GM18858 (cell line): ENCODE data around the gene SPEM2.

Experiments
- ATAC-seq: cut with Tn5 transposase; IDR thresholded peaks from one replicate; pipeline ENCODE4 v1.9.1; 2021; ENCODE audit not compliant: unreplicated experiment

SPEM2 gene

GRCh38 chr17:7419819-7420610 is 5.4 kb upstream of the SPEM2 start, which contains the start of gene SPEM1:
Gene SPEM1, plus strand, starts transcription at chr17:7420324. Its CDS starts 61 bp downstream, at chr17:7420385.
- no peak for ATAC-seq

DNA sequence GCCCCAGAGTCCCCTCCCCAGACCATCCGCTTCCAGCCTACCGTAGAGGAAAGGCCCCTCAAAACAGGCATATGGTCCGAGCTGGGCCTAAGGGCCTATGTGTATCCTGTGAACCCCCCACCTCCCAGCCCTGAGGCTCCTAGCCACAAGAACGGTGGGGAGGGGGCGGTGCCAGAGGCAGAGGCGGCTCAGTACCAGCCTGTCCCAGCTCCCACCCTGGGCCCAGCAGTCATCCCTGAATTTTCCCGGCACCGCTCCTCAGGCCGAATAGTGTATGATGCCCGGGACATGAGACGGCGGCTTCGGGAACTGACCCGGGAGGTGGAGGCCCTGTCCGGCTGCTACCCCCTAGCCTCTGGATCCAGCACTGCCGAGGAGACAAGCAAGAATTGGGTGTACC is 4.2 kb upstream of the SPEM2 start:
- ATAC-seq: no peak

DNA sequence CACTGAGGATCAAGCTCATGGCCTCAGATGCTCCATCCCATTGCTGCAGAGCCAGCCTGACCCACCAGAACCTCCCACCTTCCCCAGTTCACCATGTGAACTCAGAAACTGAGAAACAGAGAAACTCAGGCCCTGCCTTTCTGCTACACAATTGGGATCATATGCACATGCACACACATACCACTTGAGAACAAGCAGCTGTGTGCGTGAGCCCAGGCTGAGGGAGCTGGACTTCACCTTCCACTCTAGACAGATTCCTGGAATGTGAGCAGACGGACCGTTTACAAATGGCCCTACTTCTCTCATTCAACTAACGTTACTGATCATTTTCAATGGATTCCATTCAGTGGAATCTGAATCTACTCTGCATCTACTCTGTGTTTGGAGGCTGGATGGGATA is 1.7 kb upstream of the SPEM2 start:
- ATAC-seq: no peak

GRCh38 chr17:7425756-7426155 is 340 bp downstream of the SPEM2 start:
- no peak for ATAC-seq

GRCh38 chr17:7426203-7426863 is 917 bp downstream of the SPEM2 start:
- ATAC-seq: no peak

DNA sequence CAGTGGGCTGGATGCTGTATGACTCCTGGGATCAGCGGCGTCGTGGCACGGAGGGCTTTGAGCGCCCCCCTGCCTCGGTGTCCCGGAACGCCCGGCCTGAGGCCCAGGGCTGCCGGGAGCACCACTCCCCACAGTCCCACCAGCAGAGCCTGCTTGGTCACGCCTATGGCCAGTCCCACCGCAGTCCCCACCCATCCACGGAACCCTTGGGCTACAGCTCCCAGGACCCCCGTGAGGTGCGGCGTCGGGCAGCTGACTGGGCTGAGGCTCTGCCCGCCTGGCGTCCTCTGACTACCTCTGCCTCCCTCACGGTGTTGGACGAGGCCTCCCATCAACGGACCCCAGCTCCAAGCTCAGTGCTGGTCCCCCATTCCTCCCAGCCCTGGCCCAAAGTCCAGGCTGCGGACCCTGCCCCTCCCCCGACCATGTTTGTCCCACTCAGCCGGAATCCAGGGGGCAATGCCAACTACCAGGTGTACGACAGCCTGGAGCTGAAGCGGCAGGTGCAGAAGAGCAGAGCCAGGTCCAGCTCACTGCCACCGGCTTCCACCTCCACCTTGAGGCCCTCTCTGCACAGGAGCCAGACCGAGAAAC is 1.6 kb downstream of the SPEM2 start:
- ATAC-seq: no peak

DNA sequence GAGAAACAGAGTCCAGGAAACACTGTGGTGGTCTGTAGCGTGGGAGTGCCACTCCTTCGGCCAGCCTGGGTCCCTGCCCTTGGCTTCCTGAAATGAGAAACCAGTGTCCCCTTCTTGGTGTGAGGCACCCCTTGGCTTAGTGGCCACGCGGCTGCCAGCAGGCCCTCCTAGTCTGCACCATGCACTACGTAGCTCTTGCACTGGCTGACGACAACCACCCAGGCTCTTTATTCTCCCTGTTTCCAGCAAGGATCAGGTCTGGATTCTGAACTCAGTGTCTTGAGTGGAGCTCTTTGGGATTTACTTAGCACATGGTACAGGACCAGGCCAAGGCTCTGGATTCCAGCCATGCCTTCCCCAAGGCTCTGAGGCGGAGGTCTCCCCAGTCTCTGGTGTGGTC is 2.1 kb downstream of the SPEM2 start:
- ATAC-seq: no peak

GRCh38 chr17:7428557-7428956 is 3.1 kb downstream of the SPEM2 start, which contains the start of gene SPEM3:
Gene SPEM3, plus strand, starts transcription at chr17:7428857. Its CDS starts 46 bp downstream, at chr17:7428903.
- ATAC-seq: no peak

DNA sequence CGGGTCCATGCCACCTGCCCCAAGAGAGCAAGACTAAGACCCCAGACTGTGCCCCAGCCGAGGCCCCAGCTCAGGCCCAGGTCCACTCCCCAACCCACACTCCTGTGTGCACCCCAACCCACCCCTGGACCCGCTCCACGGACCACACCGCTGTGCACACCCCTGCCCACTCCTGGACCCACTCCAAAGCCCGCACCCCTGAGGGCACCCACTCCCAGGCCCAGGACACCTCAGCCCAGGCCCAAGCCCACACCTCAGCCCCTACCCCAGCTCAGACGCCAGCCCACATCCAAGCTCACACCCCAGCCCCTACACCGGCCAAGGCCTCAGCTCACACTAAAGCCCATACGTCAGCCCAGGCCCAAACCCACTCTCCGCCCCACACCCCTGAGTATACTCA is 4.3 kb downstream of the SPEM2 start:
- no peak for ATAC-seq

DNA sequence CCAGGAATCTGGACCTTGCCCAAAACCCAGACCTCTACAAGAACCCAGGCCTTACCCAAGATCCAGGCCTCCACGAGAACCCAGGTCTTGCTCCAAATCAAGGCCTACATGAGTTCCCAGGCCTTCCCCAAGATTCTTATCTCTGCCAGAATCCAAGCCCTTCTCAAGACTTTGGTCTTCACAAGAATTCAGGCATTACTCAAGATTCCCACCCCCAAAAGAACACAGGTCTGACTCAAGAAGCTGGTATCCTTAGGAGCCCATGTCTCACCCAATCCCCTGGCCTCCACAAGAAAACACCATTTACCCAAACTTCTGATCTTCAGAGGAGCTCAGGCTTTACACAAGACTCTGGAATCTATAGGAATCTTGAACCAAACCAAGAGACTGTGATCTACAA is 5.8 kb downstream of the SPEM2 start:
- ATAC-seq: no peak

GRCh38 chr17:7432296-7432695 is 6.9 kb downstream of the SPEM2 start:
- no peak for ATAC-seq

GRCh38 chr17:7435676-7436555 is 10.5 kb downstream of the SPEM2 start:
- no peak for ATAC-seq

DNA sequence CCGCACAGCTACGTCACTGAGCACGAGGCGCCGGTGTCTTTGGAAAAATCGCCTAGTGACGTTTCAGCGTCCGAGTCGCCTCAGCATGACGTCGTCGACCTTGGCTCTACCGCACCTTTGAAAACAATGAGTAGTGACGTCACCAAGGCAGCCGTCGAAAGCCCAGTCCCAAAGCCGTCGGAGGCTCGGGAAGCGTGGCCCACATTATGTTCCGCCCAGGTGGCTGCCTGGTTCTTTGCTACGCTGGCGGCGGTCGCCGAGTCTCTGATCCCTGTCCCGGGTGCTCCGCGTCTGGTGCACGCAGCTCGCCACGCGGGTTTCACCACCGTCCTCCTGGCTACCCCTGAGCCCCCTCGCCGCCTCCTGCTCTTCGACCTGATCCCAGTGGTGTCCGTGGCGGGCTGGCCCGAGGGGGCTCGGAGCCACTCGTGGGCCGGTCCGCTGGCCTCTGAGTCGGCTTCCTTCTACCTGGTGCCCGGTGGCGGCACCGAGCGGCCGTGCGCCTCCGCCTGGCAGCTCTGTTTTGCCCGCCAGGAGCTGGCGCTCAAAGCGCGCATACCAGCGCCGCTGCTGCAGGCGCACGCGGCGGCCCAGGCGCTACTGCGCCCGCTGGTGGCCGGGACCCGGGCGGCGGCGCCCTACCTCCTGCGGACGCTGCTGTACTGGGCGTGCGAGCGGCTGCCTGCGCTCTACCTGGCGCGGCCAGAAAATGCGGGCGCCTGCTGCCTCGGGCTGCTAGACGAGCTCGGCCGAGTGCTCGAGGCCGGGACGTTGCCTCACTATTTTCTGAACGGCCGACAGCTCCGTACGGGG is 11.3 kb downstream of the SPEM2 start:
- no peak for ATAC-seq

DNA sequence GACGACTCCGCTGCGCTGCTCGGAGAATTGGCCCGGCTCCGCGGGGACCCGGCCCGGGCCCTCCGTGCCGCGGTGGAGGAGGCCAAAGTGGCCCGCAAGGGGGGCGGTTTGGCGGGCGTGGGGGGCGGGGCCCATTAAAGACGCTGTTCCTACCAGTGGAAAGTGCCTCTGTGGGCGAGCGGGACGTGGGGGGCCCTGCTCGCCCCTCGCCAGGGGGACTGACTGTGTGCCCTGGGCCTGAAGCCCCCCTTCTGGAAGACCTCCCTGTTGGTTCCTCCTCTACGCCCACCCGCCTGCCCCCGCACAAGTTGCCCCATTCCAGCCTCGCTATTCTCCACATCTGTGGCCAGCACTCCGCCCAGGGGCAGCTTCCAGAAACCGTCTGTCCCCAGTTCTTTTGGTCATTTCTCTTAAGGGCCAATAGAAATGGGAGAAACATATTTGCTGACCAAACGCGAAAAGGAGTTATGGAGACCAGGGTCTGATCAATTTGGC is 12.0 kb downstream of the SPEM2 start:
- ATAC-seq: no peak

DNA sequence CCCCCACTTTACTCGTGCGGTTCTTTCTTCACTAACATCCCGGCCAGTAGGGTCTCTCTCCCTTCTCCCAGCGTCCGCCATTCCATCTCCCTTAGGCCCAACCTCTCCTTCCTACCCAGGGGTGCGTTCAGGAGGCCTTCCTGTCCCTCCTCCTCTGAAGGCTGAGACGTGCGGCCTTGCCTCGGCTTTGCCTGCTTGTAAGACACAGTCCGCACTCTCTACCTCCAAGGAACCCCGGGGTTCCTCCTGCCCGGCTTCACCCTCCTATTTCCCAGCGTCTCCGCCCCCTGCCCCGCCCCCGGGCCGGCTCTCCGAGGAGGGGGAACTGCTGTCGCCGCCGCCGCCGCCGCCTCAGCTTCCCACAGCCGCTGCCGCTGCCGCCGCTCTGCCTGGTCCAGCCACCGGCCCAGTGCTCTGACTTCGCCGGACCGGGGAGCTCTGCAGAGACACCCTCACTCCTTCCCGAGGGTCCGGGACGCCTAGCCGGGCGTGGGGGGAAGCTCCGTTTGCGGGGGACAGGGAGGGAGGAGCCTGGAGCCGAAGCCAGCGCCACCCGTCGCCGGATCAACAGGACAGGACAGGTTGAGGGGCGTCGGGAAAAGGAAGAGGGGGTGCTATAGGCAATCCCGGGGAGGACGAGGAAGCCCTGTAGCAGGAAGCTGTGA is 12.7 kb downstream of the SPEM2 start:
- no peak for ATAC-seq

DNA sequence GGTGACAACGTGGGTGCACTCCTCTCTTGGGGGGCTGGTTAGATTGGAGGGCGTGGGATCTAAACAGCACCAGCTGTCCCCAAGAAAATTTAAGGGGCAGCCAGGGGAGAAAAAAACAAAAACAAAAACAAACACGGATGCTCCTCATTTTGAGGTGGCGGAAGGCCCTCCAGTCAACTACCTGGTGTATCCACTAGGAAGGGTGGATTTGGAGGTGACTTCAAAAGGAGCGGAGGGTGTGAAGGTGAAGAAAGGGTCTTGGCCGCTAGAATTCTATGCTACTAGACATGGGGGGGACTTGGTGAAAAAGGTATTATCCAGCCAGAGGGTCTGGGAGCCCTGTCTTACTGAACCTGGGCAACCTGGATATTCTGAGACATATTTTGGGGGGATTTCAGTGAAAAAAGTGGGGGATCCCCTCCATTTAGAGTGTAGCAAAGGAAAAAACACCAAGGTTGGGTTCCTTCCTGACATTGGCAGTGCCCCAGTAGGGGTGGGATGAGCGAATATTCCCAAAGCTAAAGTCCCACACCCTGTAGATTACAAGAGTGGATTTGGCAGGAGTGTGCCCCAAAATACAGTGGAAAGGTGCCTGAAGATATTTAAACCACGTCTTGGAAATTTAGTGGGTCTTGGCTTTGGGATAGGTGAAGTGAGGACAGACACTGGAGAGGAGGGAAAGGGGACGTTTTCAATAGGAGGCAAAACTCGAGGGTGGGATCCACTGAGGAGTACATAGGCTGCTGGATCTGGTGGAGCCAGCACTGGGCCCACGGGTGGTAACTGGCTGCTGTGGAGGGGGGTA is 13.4 kb downstream of the SPEM2 start:
- no peak for ATAC-seq

- no peak for ATAC-seq
Measured at GRCh38 chr17:7439462-7440112, 14.2 kb downstream of the SPEM2 start, which contains the start of gene FGF11. Gene FGF11, plus strand, starts transcription at chr17:7439512. Its CDS starts 109 bp downstream, at chr17:7439621.
